Loucy (cell line): Measurements from ENCODE around the gene LENG9.

Experiments used
- CTCF ChIP-seq: fragments of 200-600 bp; sonication (generic); conservative IDR thresholded peaks from 2 replicates; pipeline ENCODE4 v1.5.1; 2014; ENCODE audit warnings: mild to moderate bottlenecking, antibody characterized with exemption, low read length
- EZH2phosphoT487 ChIP-seq: fragments of 200-600 bp; IDR thresholded peaks from 2 replicates; pipeline ENCODE4 v1.6.1; 2018; ENCODE audit warnings: antibody characterized with exemption, mild to moderate bottlenecking, moderate library complexity, borderline replicate concordance

DNA sequence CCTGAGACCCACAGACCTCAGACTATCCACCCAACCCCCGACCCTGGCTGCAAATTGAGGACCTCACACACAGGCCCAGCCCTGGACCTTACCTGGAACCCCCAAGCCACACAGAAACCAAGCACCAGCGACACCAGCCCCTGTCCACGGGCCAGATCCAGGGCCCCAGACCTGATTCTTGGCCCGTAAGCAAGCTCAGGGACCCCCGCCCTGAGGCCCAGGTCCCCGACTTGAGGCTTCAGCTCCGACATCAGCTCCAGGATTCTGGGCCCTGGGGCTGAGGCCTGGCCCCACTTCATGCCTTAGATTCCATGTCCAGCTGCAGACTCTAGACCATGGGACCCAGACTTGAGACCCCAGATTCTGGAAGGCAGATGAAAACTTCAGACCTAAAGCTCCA is 42.1 kb downstream of the LENG9 start:
- TF ChIP-seq CTCF: no peak
- no peak for TF ChIP-seq EZH2phosphoT487
